HepG2 (cell line): Measurements from ENCODE around the gene SRBD1. TPM values are rescaled to one million over a fixed set of nuclear protein-coding genes. Genes with fewer than 3 reads are reported as not detected.

ENCODE experiments used
- ATAC-seq: fragments of 200-7000 bp; cut with Tn5 transposase; 3 replicates; pipeline ENCODE4 v1.9.1; 2020; ENCODE audit warnings: mild to moderate bottlenecking, moderate library complexity
- BruUV-seq: library from RNA; stranded (reverse); fragments of 400-500 nt; replicated peaks from 2 replicates; lab custom pipeline; 2021; lab: Mats Ljungman, UMichigan
- CTCF ChIA-PET: fragments of 300-600 bp; formaldehyde crosslinking; extraction: SDS; loops from one replicate; lab custom pipeline; 2021; ENCODE audit warnings: low total read pairs, inconsistent platforms, low intra/inter-chr PET ratio; lab: Yijun Ruan, JAX
- POLR2A ChIA-PET: fragments of 350-600 bp; sonication (Branson Sonifier 250); formaldehyde crosslinking; loops from one replicate; lab custom pipeline; 2020; ENCODE audit warnings: antibody characterized with exemption, inconsistent platforms; lab: Yijun Ruan, JAX
- DNase-seq: peaks from one replicate; pipeline ENCODE4 v3.0.0-alpha.2; 2015; ENCODE audit warnings: low spot score
- FAIRE-seq: peaks from 3 replicates; lab custom pipeline; 2011; peaks lifted over from hg19 to GRCh38; lab: Jason Lieb, UNC
- H2AFZ ChIP-seq: one replicate; pipeline ENCODE4 v1.6.1; 2011; ENCODE audit warnings: low read length, inconsistent platforms
- H3K27ac ChIP-seq: fragments of 300-600 bp; 3 replicates; pipeline ENCODE4 v1.8.0; 2011; ENCODE audit warnings: mixed run types, mild to moderate bottlenecking, mixed read lengths, low read length, inconsistent platforms; ENCODE audit not compliant: insufficient read depth; ENCODE audit errors: extremely low read length
- H3K27me3 ChIP-seq, 2 experiments: fragments of 200-600 bp in 1 of 2; 2 replicates in 1 of 2; 3 replicates in 1 of 2; pipeline versions ENCODE4 v1.6.0 to v1.8.0; 2011; ENCODE audit warnings: low read length in 2 of 2, mild to moderate bottlenecking in 2 of 2, moderate library complexity in 2 of 2, inconsistent platforms in 1 of 2; ENCODE audit not compliant: insufficient read depth in 2 of 2, control insufficient read depth in 1 of 2
- H3K36me3 ChIP-seq, 2 experiments: fragments of 200-600 bp in 1 of 2; replicated peaks in 1 of 2; 2 replicates in 1 of 2; 3 replicates in 1 of 2; pipeline versions ENCODE4 v1.5.1 to v1.8.0; 2011; ENCODE audit warnings: low read length in 2 of 2, inconsistent platforms in 1 of 2; ENCODE audit not compliant: insufficient read depth in 2 of 2, control insufficient read depth in 1 of 2
- H3K4me1 ChIP-seq: 2 replicates; pipeline ENCODE4 v1.5.1; 2012; ENCODE audit warnings: low read length, inconsistent platforms; ENCODE audit not compliant: insufficient read depth
- H3K4me2 ChIP-seq: 2 replicates; pipeline ENCODE4 v1.6.0; 2011; ENCODE audit warnings: low read depth, low read length, inconsistent platforms
- H3K4me3 ChIP-seq, 3 experiments: fragments of 200-600 bp in 1 of 3; sonication (generic), shearing (Covaris generic) in 1 of 3; replicated peaks in 1 of 3; 2 replicates each; pipeline ENCODE4 v1.5.1; 2011 to 2016; ENCODE audit warnings: low read length in 3 of 3, inconsistent platforms in 2 of 3, low read depth in 2 of 3, mild to moderate bottlenecking in 2 of 3, control low read depth in 1 of 3, mixed read lengths in 1 of 3; ENCODE audit not compliant: insufficient read depth in 1 of 3
- H3K79me2 ChIP-seq: one replicate; pipeline ENCODE4 v1.6.1; 2011; ENCODE audit warnings: low read length, inconsistent platforms; ENCODE audit not compliant: insufficient read depth
- H3K9ac ChIP-seq: 2 replicates; pipeline ENCODE4 v1.6.0; 2011; ENCODE audit warnings: mild to moderate bottlenecking, low read depth, low read length, inconsistent platforms; ENCODE audit not compliant: insufficient read depth
- H3K9me3 ChIP-seq: 2 replicates; pipeline ENCODE4 v1.5.1; 2012; ENCODE audit warnings: mild to moderate bottlenecking, low read length
- H4K20me1 ChIP-seq: 2 replicates; pipeline ENCODE4 v1.6.0; 2011; ENCODE audit warnings: inconsistent platforms, mild to moderate bottlenecking, low read length, moderate library complexity; ENCODE audit not compliant: insufficient read depth
- EED ChIP-seq: sonication (generic); formaldehyde crosslinking; IDR thresholded peaks from 2 replicates; pipeline ENCODE4 v1.5.0; 2020; ENCODE audit warnings: mild to moderate bottlenecking, missing genetic modification reagents
- KLF11 ChIP-seq: IDR thresholded peaks from 2 replicates; pipeline ENCODE4 v1.6.1; 2016; ENCODE audit warnings: missing compliant biosample characterization
- LBX2 ChIP-seq: sonication (generic); formaldehyde crosslinking; IDR thresholded peaks from 2 replicates; pipeline ENCODE4 v1.5.0; 2020; ENCODE audit warnings: missing genetic modification reagents, mild to moderate bottlenecking, borderline replicate concordance
- MLLT10 ChIP-seq: sonication (generic); formaldehyde crosslinking; IDR thresholded peaks from 2 replicates; pipeline ENCODE4 v1.4.0; 2020; ENCODE audit warnings: missing genetic modification reagents
- PAF1 ChIP-seq: IDR thresholded peaks from 2 replicates; pipeline ENCODE4 v1.6.1; 2016; ENCODE audit warnings: missing genetic modification reagents, missing compliant biosample characterization
- RFX5 ChIP-seq: IDR thresholded peaks from 2 replicates; pipeline ENCODE4 v1.6.1; 2011; ENCODE audit warnings: low read depth, low read length, improper control_type of control experiment
- RXRA ChIP-seq: sonication (generic); formaldehyde crosslinking; IDR thresholded peaks from 2 replicates; pipeline ENCODE4 v1.5.1; 2020; ENCODE audit warnings: missing genetic modification reagents
- SSRP1 ChIP-seq: IDR thresholded peaks from 2 replicates; pipeline ENCODE4 v1.6.1; 2016; ENCODE audit warnings: control low read depth
- ZNF282 ChIP-seq: fragments of 450-650 bp; IDR thresholded peaks from 2 replicates; pipeline ENCODE4 v1.6.1; 2018; ENCODE audit not compliant: partially characterized antibody
- ZNF607 ChIP-seq: sonication (generic); formaldehyde crosslinking; IDR thresholded peaks from 2 replicates; pipeline ENCODE4 v1.5.1; 2020; ENCODE audit warnings: missing genetic modification reagents, mild to moderate bottlenecking, borderline replicate concordance
- ZNF629 ChIP-seq: sonication (generic); formaldehyde crosslinking; conservative IDR thresholded peaks from 2 replicates; pipeline ENCODE4 v1.5.0; 2020; ENCODE audit warnings: missing genetic modification reagents
- WGBS: methylation state at CpG from one replicate; pipeline ENCODE4 v1.1.6; 2017; ENCODE audit warnings: low lambda C conversion rate; 5-methylcytosine and 5-hydroxymethylcytosine counted together
- in situ Hi-C: cut with HindIII; loops from 2 replicates; pipeline ENCODE4 v1.10.0; 2017; ENCODE audit warnings: low pct_unique_long_range_greater_than_20kb; ENCODE audit not compliant: extremely low pct_ligation_motif_present
- intact Hi-C: fragments of 100-400 bp; cut with micrococcal nuclease; formaldehyde crosslinking; loops from one replicate; pipeline ENCODE4 v1.10.0; 2022; ENCODE audit not compliant: unreplicated experiment
- polyA plus RNA-seq, 8 experiments: library from polyadenylated mRNA; depleted of rRNA in 3 of 8; stranded (reverse) in 7 of 8; unstranded in 1 of 8; fragments of >200 nt; fragmentation: Illumina TruSeq in 4 of 8; extraction: Trizol in 4 of 8; gene quantifications; 2 replicates each; pipeline versions ENCODE4 v1.2.1 to v1.2.3, GENCODE V29; 2011 to 2016; ENCODE audit warnings: low read depth in 4 of 8, missing spikeins in 1 of 8, mixed read lengths in 1 of 8; ENCODE audit not compliant: insufficient read depth in 1 of 8
- total RNA-seq, 5 experiments: library from RNA; depleted of rRNA; stranded (reverse); fragments of >200 nt; fragmentation: Illumina TruSeq; extraction: Trizol; gene quantifications; 2 replicates each; pipeline ENCODE4 v1.2.3, GENCODE V29; 2016; ENCODE audit warnings: low read depth in 1 of 5
- TF ChIP-seq, protein P1 (sequence below): sonication (generic); formaldehyde crosslinking; IDR thresholded peaks from 2 replicates; pipeline ENCODE4 v1.4.0; 2020; ENCODE audit warnings: low read depth, mild to moderate bottlenecking, missing genetic modification reagents
- TF ChIP-seq, protein P2 (sequence below): IDR thresholded peaks from 2 replicates; pipeline ENCODE4 v1.6.1; 2016

The SRBD1 gene
- total and polyA plus RNA-seq, 2 of the 13 experiments (the other 11 are each of a cell fraction or from before 2014, with no cell fraction given): 3.2 to 23.9 TPM

GRCh38 chr2:45598545-45598944, 12.5 kb downstream of the SRBD1 start:
- H4K20me1 ChIP-seq: no peaks in the 10 kb centered on the region; the same call in 1 of the 2 replicates
- no peaks in the 10 kb centered on the region for H3K27me3 ChIP-seq
- no peak overlapping the region for H2AFZ ChIP-seq
- in situ Hi-C loops: no loop called here
- intact Hi-C loops: no loop called here
- TF ChIP-seq, protein P1, sequence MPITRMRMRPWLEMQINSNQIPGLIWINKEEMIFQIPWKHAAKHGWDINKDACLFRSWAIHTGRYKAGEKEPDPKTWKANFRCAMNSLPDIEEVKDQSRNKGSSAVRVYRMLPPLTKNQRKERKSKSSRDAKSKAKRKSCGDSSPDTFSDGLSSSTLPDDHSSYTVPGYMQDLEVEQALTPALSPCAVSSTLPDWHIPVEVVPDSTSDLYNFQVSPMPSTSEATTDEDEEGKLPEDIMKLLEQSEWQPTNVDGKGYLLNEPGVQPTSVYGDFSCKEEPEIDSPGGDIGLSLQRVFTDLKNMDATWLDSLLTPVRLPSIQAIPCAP (CRISPR knock-in tag): no peak
- no peak for TF ChIP-seq ZNF629 (CRISPR knock-in tag)
- no peak for TF ChIP-seq SSRP1 (CRISPR knock-in tag)
- no peak for TF ChIP-seq ZNF282
- no peak for TF ChIP-seq ZNF607
- TF ChIP-seq, protein P2, sequence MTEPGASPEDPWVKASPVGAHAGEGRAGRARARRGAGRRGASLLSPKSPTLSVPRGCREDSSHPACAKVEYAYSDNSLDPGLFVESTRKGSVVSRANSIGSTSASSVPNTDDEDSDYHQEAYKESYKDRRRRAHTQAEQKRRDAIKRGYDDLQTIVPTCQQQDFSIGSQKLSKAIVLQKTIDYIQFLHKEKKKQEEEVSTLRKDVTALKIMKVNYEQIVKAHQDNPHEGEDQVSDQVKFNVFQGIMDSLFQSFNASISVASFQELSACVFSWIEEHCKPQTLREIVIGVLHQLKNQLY: no peak
- TF ChIP-seq RFX5: no peak
- no peak for TF ChIP-seq KLF11 (CRISPR knock-in tag)
- TF ChIP-seq LBX2: no peak
- no peak for TF ChIP-seq RXRA (CRISPR knock-in tag)
- no peak for TF ChIP-seq EED (CRISPR knock-in tag)
- no peak for TF ChIP-seq MLLT10 (CRISPR knock-in tag)
- TF ChIP-seq PAF1 (CRISPR knock-in tag): no peak
- 95% methylated on average over 4 of the region's 4 CpGs for WGBS
- ATAC-seq (no peak), DNase-seq (no peak), FAIRE-seq (no peak)
- H3K27ac ChIP-seq: no peak overlapping the region
- ChIA-PET POLR2A (no interaction called here), CTCF (no interaction called here)
- H3K4me1 ChIP-seq: no peaks in the 10 kb centered on the region
- H3K36me3 ChIP-seq: peaks cover 14 to 87% of the 10 kb centered on the region in 2 experiments
- no peaks in the 10 kb centered on the region for H3K9me3 ChIP-seq
- H3K4me2 ChIP-seq: no peak overlapping the region
- BruUV-seq: no TSS peak
- no peak overlapping the region for H3K9ac ChIP-seq
- H3K4me3 ChIP-seq: no peak overlapping the region
- H3K79me2 ChIP-seq: no peaks in the 10 kb centered on the region
